ENCODE results near the gene NBEA.

GRCh38 chr13:35621989-35622388 lies 679.9 kb downstream of the NBEA start:
- TF ChIP-seq CTCF (IDR thresholded peaks at IDR 0.05) (no peak), POLR2AphosphoS5 (IDR thresholded peaks at IDR 0.05) (no peak)

Measured in stomach (tissue), 4 donors.